Liver (tissue), 9 donors: ENCODE data around the gene GGT1. TPM values are rescaled to one million over a fixed set of nuclear protein-coding genes. Genes with fewer than 3 reads are reported as not detected.
"Not testable (repeated sequence)": the region's sequence is repeated elsewhere in the genome, so short reads cannot be mapped to it uniquely, and the experiment has no call there.

Experiments
- DNase-seq: peaks from one replicate; pipeline ENCODE4 v3.0.0-alpha.2; 2017; ENCODE audit warnings: low spot score
- H3K27ac ChIP-seq, 2 donors: one replicate each; pipeline ENCODE4 v1.7.0; 2013; ENCODE audit warnings: inconsistent platforms in 2 of 2, low read length in 2 of 2, control low read depth in 1 of 2, low read depth in 1 of 2, mild to moderate bottlenecking in 1 of 2
- H3K27me3 ChIP-seq, 4 donors: one replicate each; pipeline versions ENCODE4 v1.6.1 to v1.7.0; 2013; ENCODE audit warnings: low read length in 3 of 4, inconsistent platforms in 1 of 4, mild to moderate bottlenecking in 1 of 4, moderate library complexity in 1 of 4; ENCODE audit not compliant: control insufficient read depth in 4 of 4, insufficient read depth in 4 of 4
- H3K36me3 ChIP-seq, 4 donors: one replicate each; pipeline versions ENCODE4 v1.6.1 to v1.7.0; 2013; ENCODE audit warnings: low read length in 3 of 4, mild to moderate bottlenecking in 3 of 4, low read depth in 1 of 4, moderate library complexity in 1 of 4; ENCODE audit not compliant: control insufficient read depth in 4 of 4, insufficient read depth in 3 of 4
- H3K4me1 ChIP-seq, 4 donors: one replicate each; pipeline versions ENCODE4 v1.6.1 to v1.7.0; 2013; ENCODE audit warnings: low read length in 3 of 4, mild to moderate bottlenecking in 3 of 4, moderate library complexity in 1 of 4; ENCODE audit not compliant: control insufficient read depth in 4 of 4, insufficient read depth in 4 of 4
- H3K4me3 ChIP-seq, 3 donors: one replicate each; pipeline versions ENCODE4 v1.6.1 to v1.7.0; 2013; ENCODE audit warnings: low read length in 3 of 3, control low read depth in 1 of 3, low read depth in 1 of 3, mild to moderate bottlenecking in 1 of 3
- H3K9ac ChIP-seq, 2 donors: one replicate each; pipeline ENCODE4 v1.7.0; 2013; ENCODE audit warnings: low read length in 2 of 2, mild to moderate bottlenecking in 2 of 2, moderate library complexity in 2 of 2, control low read depth in 1 of 2, low read depth in 1 of 2
- H3K9me3 ChIP-seq, 4 donors: one replicate each; pipeline versions ENCODE4 v1.6.1 to v1.7.0; 2013; ENCODE audit warnings: low read length in 3 of 4; ENCODE audit not compliant: control insufficient read depth in 4 of 4
- CTCF ChIP-seq: fragments of 150-350 bp; IDR thresholded peaks from 2 replicates; pipeline ENCODE4 v1.5.1; 2017; ENCODE audit warnings: improper control_type of control experiment, low read depth, low read length; ENCODE audit not compliant: missing input control
- FOXA1 ChIP-seq: IDR thresholded peaks from 2 replicates; pipeline ENCODE4 v1.6.1; 2016; ENCODE audit warnings: antibody characterized with exemption
- FOXA2 ChIP-seq: IDR thresholded peaks from 2 replicates; pipeline ENCODE4 v1.6.1; 2016; ENCODE audit warnings: antibody characterized with exemption
- GABPA ChIP-seq, 2 donors: IDR thresholded peaks in 1 of 2; conservative IDR thresholded peaks in 1 of 2; 2 replicates each; pipeline ENCODE4 v1.6.1; 2016; ENCODE audit warnings: antibody characterized with exemption in 2 of 2, mild to moderate bottlenecking in 1 of 2, moderate library complexity in 1 of 2
- HNF4A ChIP-seq, 2 donors: conservative IDR thresholded peaks; 2 replicates each; pipeline ENCODE4 v1.6.1; 2016; ENCODE audit warnings: antibody characterized with exemption in 2 of 2, mild to moderate bottlenecking in 2 of 2
- HNF4G ChIP-seq: IDR thresholded peaks from 2 replicates; pipeline ENCODE4 v1.6.1; 2016; ENCODE audit warnings: antibody characterized with exemption
- NR2F2 ChIP-seq: IDR thresholded peaks from 2 replicates; pipeline ENCODE4 v1.6.1; 2016; ENCODE audit warnings: antibody characterized with exemption
- RXRA ChIP-seq, 2 donors: IDR thresholded peaks; 2 replicates each; pipeline ENCODE4 v1.6.1; 2017 to 2018; ENCODE audit warnings: antibody characterized with exemption in 2 of 2, mild to moderate bottlenecking in 1 of 2
- SP1 ChIP-seq: IDR thresholded peaks from 2 replicates; pipeline ENCODE4 v1.6.1; 2018; ENCODE audit warnings: antibody characterized with exemption, mild to moderate bottlenecking
- TAF1 ChIP-seq: conservative IDR thresholded peaks from 2 replicates; pipeline ENCODE4 v1.6.1; 2016; ENCODE audit warnings: antibody characterized with exemption, mild to moderate bottlenecking
- YY1 ChIP-seq: IDR thresholded peaks from 2 replicates; pipeline ENCODE4 v1.6.1; 2016; ENCODE audit warnings: antibody characterized with exemption, mild to moderate bottlenecking
- WGBS: extraction: QIAGEN DNeasy Blood & Tissue Kit; methylation state at CpG from one replicate; pipeline ENCODE4 v1.1.7; 2013; 5-methylcytosine and 5-hydroxymethylcytosine counted together
- polyA plus RNA-seq, 2 donors: library from polyadenylated mRNA; stranded (reverse) in 1 of 2; unstranded in 1 of 2; fragments of 200-250 nt in 1 of 2; fragments of >200 nt in 1 of 2; fragmentation: Nextera tagmentation in 1 of 2; extraction: Ambion mirVana in 1 of 2; gene quantifications; one replicate each; pipeline versions ENCODE4 v1.2.1 to v1.2.3, GENCODE V29; 2013 to 2015
- total RNA-seq, 2 donors: library from RNA; depleted of rRNA; stranded (reverse); fragments of >200 nt; gene quantifications; one replicate each; pipeline ENCODE4 v1.2.3, GENCODE V29; 2014
- donor health status: healthy.
- donor health status: healthy.
- donor health status: healthy.
- donor health status: healthy.
- donor health status: healthy.

Gene GGT1
- 100 to 1,000 TPM in 1 of 2 donors, 10 to 100 TPM in 1; 90.5 to 107 TPM for total RNA-seq
- polyA plus RNA-seq: 100 to 1,000 TPM; 117 to 147 TPM

- H3K36me3 ChIP-seq, DNase-seq, H3K9me3 ChIP-seq, H3K27me3 ChIP-seq: not testable (repeated sequence)
- Histone ChIP-seq H3K4me1 (peaks cover 13 to 33% (median 25%) of the 10 kb centered on the region in 4 donors), H3K27ac (peak within 1 kb of the TSS; percentile 57 to 77), H3K9ac (peak within 1 kb of the TSS in 1 of 2 donors; percentile 59), H3K4me3 (peak within 1 kb of the TSS in 2 of 3 donors; percentile 45 to 46)
- TF ChIP-seq HNF4A (conservative IDR thresholded peaks at IDR 0.05): peak in 1 of 2 donors; percentile 10
- peak in 1 of 2 donors; percentile 12 for TF ChIP-seq RXRA (IDR thresholded peaks at IDR 0.05)
- 49% methylated on average over 21 of the region's 22 CpGs for WGBS
Observed at GRCh38 chr22:24602847-24603769, at the start of gene GGT1. GGT1 (plus strand) TSS chr22:24603193; CDS start chr22:24611082, 7,889 bp downstream.

- peak overlapping the region; percentile 64 to 95 (median 74) for H3K4me3 ChIP-seq
- peak overlapping the region; percentile 97 for H3K27ac ChIP-seq
- TF ChIP-seq YY1 (peak; percentile 7), HNF4A (conservative IDR thresholded peaks at IDR 0.05) (peak in 1 of 2 donors; percentile 32), FOXA2 (no peak), CTCF (no peak), NR2F2 (peak; percentile 4), GABPA (IDR thresholded peaks at IDR 0.05 in 1 of 2, conservative IDR thresholded peaks at IDR 0.05 in 1 of 2) (no peak), TAF1 (peak; percentile 8)
- H3K4me1 ChIP-seq: peaks cover 21 to 69% (median 45%) of the 10 kb centered on the region in 4 donors
- no peaks in the 10 kb centered on the region for H3K27me3 ChIP-seq
- peaks cover 5 to 15% (median 12%) of the 10 kb centered on the region in 4 donors for H3K36me3 ChIP-seq
- WGBS: 17% methylated on average over 12 of the region's 12 CpGs
- H3K9ac ChIP-seq: peak overlapping the region; percentile 96 to 99
- peak; percentile 77 for DNase-seq
- H3K9me3 ChIP-seq: no peaks in the 10 kb centered on the region
Observed at GRCh38 chr22:24553597-24554312, 49.2 kb upstream of the GGT1 start.

- Histone ChIP-seq H3K27me3 (no peaks in the 10 kb centered on the region), H3K9me3 (no peaks in the 10 kb centered on the region), H3K4me3 (peak within 1 kb of the TSS; percentile 89 to 98 (median 96)), H3K27ac (peak within 1 kb of the TSS; percentile 97 to 99), H3K4me1 (peaks cover 14 to 63% (median 44%) of the 10 kb centered on the region in 4 donors), H3K36me3 (peaks cover 3 to 23% (median 19%) of the 10 kb centered on the region in 4 donors), H3K9ac (peak within 1 kb of the TSS; percentile 96 to 99)
- under 1% methylated on average over 64 of the region's 64 CpGs for WGBS
- TF ChIP-seq RXRA (IDR thresholded peaks at IDR 0.05) (peak; percentile 89 to 94), SP1 (peak; percentile 20), HNF4G (no peak), FOXA1 (no peak)
- DNase-seq: peak; percentile 62
Observed at GRCh38 chr22:24554313-24555164, 48.5 kb upstream of the GGT1 start, which contains the start of gene GUCD1. GUCD1 (minus strand) TSS chr22:24555138; CDS start chr22:24554991, 147 bp downstream.
